Vagina (tissue), 2 donors: Measurements from ENCODE around the gene UNC5B. TPM values are rescaled to one million over a fixed set of nuclear protein-coding genes. Genes with fewer than 3 reads are reported as not detected.

Experiments used
- DNase-seq, 2 donors: peaks; one replicate each; pipeline ENCODE4 v3.0.0-alpha.2; 2017; ENCODE audit errors: extremely low spot score in 2 of 2
- H3K27ac ChIP-seq: fragments of 200-600 bp; sonication (generic); one replicate; pipeline ENCODE4 v1.5.1; 2019
- H3K27me3 ChIP-seq: fragments of 200-600 bp; sonication (generic); one replicate; pipeline ENCODE4 v1.5.1; 2019
- H3K36me3 ChIP-seq, 2 donors: fragments of 200-600 bp; sonication (generic); one replicate each; pipeline ENCODE4 v1.5.1; 2017 to 2019
- H3K4me1 ChIP-seq: fragments of 200-600 bp; sonication (generic); one replicate; pipeline ENCODE4 v1.5.1; 2019
- H3K4me3 ChIP-seq, 2 donors: fragments of 200-600 bp; sonication (generic); 1 replicate in 1 of 2; 2 replicates in 1 of 2; pipeline ENCODE4 v1.5.1; 2016 to 2019
- H3K9me3 ChIP-seq: fragments of 200-600 bp; sonication (generic); one replicate; pipeline ENCODE4 v1.5.1; 2019
- CTCF ChIP-seq, 3 experiments: fragments of 450-650 bp in 2 of 3; fragments of 200-600 bp in 1 of 3; sonication (generic) in 1 of 3; IDR thresholded peaks; one replicate each; pipeline ENCODE4 v1.5.1; 2017 to 2019; ENCODE audit warnings: antibody characterized with exemption in 3 of 3, mild to moderate bottlenecking in 2 of 3, moderate library complexity in 2 of 3
- POLR2A ChIP-seq, 2 donors: fragments of 450-650 bp; IDR thresholded peaks; one replicate each; pipeline ENCODE4 v1.6.1; 2017; ENCODE audit warnings: antibody characterized with exemption in 2 of 2, mild to moderate bottlenecking in 2 of 2, moderate library complexity in 2 of 2
- POLR2AphosphoS5 ChIP-seq, 2 donors: sonication (generic); formaldehyde crosslinking; IDR thresholded peaks; one replicate each; pipeline ENCODE4 v1.9.0; 2017; ENCODE audit warnings: antibody characterized with exemption in 2 of 2, mild to moderate bottlenecking in 2 of 2, low read depth in 1 of 2; ENCODE audit not compliant: insufficient read depth in 1 of 2
- intact Hi-C: fragments of 100-400 bp; cut with DNase I; formaldehyde crosslinking; loops from one replicate; pipeline ENCODE4 v1.15.1; 2023
- total RNA-seq: library from RNA; depleted of rRNA; stranded (reverse); fragments of >200 nt; gene quantifications from one replicate; pipeline ENCODE4 v1.2.3, GENCODE V29; 2016

UNC5B gene
- total RNA-seq, 1 donor from 2014 or later: 24.3 TPM

DNA sequence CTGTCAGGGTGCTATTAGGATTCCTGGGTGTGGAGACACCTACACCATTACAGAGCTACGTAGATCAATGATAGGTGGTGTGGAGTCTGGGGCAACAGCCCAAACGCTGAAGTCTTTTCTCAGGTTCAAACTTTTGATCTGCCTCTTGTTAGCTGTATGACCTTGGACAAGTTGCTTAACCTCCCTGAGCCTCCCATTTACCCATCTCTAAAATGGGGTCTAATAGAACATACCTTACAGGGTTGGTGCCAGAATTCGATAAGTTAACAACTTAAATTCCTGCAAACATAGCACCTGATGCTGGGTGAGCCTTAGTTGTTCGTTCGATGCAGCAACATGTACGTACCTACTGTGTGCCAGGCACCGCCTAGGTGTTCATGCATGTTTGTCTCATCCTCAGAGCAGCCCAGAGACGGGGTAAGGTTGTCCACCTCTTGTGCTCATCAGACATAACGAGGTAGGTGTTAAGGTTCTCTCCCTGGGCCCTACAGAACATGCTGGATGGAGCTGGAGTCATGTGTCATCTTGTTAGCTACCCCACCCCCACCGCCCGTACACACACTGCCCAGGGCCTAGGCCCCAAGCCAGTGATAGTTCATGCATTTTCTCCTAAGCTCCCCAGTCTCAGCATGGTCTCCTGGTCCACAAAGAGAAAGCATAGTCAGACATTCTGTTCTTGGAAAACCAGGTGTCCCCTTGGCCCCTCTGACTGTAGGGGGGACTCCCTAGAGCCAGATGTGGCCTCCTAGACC lies 65.7 kb downstream of the UNC5B start:
- intact Hi-C loops: no loop called here
- H3K4me1 ChIP-seq: no peaks in the 10 kb centered on the region
- no peak overlapping the region for H3K4me3 ChIP-seq
- no peak for DNase-seq
- TF ChIP-seq POLR2AphosphoS5 (IDR thresholded peaks at IDR 0.05; ENCODE audit: insufficient read depth in 1 of 2, low read depth in 1 of 2): no peak
- TF ChIP-seq CTCF (IDR thresholded peaks at IDR 0.05): no peak
- TF ChIP-seq POLR2A (IDR thresholded peaks at IDR 0.05): no peak
- no peaks in the 10 kb centered on the region for H3K9me3 ChIP-seq
- H3K36me3 ChIP-seq: peaks cover 0 to 5% of the 10 kb centered on the region in 2 donors
- H3K27me3 ChIP-seq: no peaks in the 10 kb centered on the region
- no peak overlapping the region for H3K27ac ChIP-seq

DNA sequence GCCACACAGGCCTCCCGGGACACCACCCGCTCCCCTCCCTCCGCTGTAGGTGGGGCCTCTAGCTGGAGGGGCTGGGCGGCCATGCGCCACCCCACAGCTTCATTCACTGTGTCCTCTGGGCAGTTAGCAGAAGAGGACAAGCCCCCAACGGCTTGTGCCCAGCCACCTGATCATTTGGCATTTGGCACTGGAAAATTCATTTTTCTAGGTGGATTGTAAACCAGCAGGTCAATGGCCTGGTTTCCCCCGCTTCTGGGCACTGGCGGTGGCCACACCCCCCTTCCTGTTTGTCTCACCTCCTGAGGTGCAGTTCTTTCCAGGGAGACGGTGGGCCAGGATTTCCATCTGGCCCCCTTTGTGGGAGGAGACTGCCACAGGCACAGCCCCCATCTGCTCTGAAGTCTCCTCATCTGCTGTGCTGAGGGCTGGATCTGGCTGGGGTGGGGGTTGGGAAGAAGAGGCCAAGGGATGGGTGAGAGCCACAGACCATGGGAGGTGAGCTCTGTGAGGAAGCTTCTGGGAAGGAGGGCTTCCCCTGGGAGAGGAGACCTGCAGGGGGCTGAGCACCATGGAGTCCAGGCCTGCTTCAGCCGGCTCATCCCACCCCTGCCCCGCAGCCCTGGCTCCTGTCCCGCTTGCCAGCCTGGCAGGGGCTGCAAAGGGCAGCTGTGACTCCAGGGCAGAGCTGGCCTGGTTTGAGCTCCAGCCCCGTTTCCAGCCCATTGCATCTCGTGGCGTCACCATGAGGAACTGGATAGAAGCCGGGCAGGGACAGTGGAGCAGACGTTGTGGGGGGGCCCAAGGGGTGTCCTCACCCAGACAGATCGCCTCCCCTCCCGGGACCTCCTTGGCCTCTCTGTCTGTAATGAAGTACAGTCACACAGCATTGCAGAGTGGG lies 66.6 kb downstream of the UNC5B start:
- Histone ChIP-seq H3K36me3 (peaks cover 0 to 5% of the 10 kb centered on the region in 2 donors), H3K4me1 (no peaks in the 10 kb centered on the region), H3K4me3 (no peak overlapping the region), H3K27me3 (no peaks in the 10 kb centered on the region), H3K9me3 (no peaks in the 10 kb centered on the region), H3K27ac (no peak overlapping the region)
- TF ChIP-seq POLR2A (IDR thresholded peaks at IDR 0.05) (no peak), POLR2AphosphoS5 (IDR thresholded peaks at IDR 0.05; ENCODE audit: insufficient read depth in 1 of 2, low read depth in 1 of 2) (no peak), CTCF (IDR thresholded peaks at IDR 0.05) (no peak)
- DNase-seq: no peak
- intact Hi-C loops: no loop called here

DNA sequence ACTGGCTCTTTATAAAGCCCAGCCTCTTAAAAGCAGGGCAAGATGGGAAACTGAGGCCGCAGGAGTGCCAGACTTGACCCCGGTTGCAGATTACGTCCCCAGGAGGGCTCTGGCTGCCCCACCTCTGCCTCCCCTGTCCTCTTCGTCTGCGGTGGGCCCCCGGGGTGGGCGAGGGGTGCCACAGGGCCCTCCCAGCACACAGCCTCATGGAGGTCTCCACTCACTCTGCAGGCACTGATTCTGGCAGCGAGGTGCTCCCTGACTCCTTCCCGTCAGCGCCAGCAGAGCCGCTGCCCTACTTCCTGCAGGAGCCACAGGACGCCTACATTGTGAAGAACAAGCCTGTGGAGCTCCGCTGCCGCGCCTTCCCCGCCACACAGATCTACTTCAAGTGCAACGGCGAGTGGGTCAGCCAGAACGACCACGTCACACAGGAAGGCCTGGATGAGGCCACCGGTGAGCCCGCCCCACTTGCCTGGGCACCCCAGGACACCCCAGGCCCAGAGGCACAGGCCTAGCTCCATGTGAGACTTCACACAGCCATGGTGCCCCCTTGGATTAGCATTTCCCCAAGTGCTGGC lies 67.3 kb downstream of the UNC5B start:
- Histone ChIP-seq H3K4me3 (no peak overlapping the region), H3K27ac (no peak overlapping the region), H3K27me3 (no peaks in the 10 kb centered on the region), H3K9me3 (no peaks in the 10 kb centered on the region), H3K4me1 (no peaks in the 10 kb centered on the region), H3K36me3 (peaks cover 0 to 5% of the 10 kb centered on the region in 2 donors)
- TF ChIP-seq POLR2AphosphoS5 (IDR thresholded peaks at IDR 0.05; ENCODE audit: insufficient read depth in 1 of 2, low read depth in 1 of 2): no peak
- no peak for TF ChIP-seq CTCF (IDR thresholded peaks at IDR 0.05)
- no peak for TF ChIP-seq POLR2A (IDR thresholded peaks at IDR 0.05)
- no peak for DNase-seq
- intact Hi-C loops: no loop called here

DNA sequence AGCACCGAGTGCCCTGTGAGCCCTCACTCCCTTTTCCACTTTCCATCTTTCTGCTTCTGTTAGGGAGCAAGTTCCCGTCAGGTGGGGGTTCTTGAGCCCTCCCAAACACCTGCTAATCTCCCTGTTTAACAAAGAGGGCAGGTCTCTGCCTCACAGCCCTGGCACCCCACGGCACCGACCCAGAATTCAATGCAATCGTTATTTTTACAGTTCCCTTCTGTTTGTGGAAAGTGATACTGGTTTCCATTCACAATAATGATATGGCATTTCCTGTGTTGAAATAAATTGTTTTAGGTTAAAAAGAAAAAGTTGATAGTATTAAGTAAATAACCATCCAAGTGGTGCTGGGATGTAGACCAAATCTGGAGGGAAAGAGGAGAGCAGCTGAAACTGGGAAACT lies 67.8 kb downstream of the UNC5B start:
- no peaks in the 10 kb centered on the region for H3K27me3 ChIP-seq
- intact Hi-C loops: no loop called here
- H3K4me1 ChIP-seq: no peaks in the 10 kb centered on the region
- DNase-seq: no peak
- H3K4me3 ChIP-seq: no peak overlapping the region
- H3K9me3 ChIP-seq: no peaks in the 10 kb centered on the region
- H3K36me3 ChIP-seq: peaks cover 0 to 5% of the 10 kb centered on the region in 2 donors
- no peak overlapping the region for H3K27ac ChIP-seq
- no peak for TF ChIP-seq POLR2A (IDR thresholded peaks at IDR 0.05)
- TF ChIP-seq CTCF (IDR thresholded peaks at IDR 0.05): no peak
